ENCODE measurements around the gene MYL6B.
A peak's percentile ranks its signal among the peaks of the same experiment; 100 is the strongest.

The MYL6B gene

GRCh38 chr12:56129942-56130495 is 22.4 kb upstream of the MYL6B start:
- Histone ChIP-seq H3K9me3 (ENCODE audit: control insufficient read depth, insufficient read depth, low read length) (no peaks in the 10 kb centered on the region), H3K9ac (ENCODE audit: low read depth, low read length) (peak overlapping the region; percentile 76), H3K36me3 (ENCODE audit: insufficient read depth, low read length) (peaks cover 27% of the 10 kb centered on the region), H3K4me1 (ENCODE audit: insufficient read depth, low read length) (peaks cover 9% of the 10 kb centered on the region)

DNA sequence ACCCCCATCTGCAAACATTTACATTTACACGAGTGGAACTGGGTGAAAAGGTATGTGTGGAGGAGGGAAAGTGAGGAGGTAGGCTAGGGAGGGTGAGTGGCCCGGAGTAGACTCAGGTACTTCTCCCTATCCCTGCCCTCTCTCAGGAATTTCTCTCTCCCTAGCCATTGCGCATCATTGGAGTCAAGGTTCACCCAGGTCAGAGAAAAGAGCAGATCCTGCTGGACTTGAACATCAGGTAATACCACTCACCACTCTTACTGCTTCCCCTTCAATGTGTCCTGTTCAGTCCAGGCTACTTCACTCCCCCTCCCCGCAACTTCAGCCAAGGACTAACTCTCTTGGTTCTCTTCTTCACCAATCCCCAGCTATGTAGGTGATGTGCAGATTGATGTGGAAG is 21.5 kb upstream of the MYL6B start:
- Histone ChIP-seq H3K9me3 (ENCODE audit: control insufficient read depth, insufficient read depth, low read length) (no peaks in the 10 kb centered on the region), H3K36me3 (ENCODE audit: insufficient read depth, low read length) (peaks cover 27% of the 10 kb centered on the region), H3K9ac (ENCODE audit: low read depth, low read length) (no peak overlapping the region), H3K4me1 (ENCODE audit: insufficient read depth, low read length) (peaks cover 9% of the 10 kb centered on the region)

DNA sequence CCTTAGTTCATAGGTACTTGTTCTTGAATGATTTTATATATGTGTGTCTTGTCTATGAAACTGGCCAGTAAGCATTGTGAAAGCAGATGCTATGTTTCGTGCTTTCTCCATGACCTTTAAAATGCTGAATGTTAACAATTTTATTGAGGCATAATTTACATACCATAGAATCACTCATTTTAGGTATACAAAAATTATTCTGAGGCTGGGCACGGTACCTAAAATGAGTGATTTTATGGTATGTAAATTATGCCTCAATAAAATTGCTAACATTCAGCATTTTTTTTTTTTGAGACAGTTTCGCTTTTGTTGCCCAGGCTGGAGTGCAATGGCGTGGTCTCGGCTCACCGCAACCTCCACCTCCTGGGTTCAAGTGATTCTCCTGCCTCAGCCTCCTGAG is 17.5 kb upstream of the MYL6B start:
- Histone ChIP-seq H3K9ac (ENCODE audit: low read depth, low read length) (no peak overlapping the region), H3K36me3 (ENCODE audit: insufficient read depth, low read length) (peaks cover 51% of the 10 kb centered on the region), H3K9me3 (ENCODE audit: control insufficient read depth, insufficient read depth, low read length) (no peaks in the 10 kb centered on the region), H3K4me1 (ENCODE audit: insufficient read depth, low read length) (no peaks in the 10 kb centered on the region)

- H3K36me3 ChIP-seq (ENCODE audit: insufficient read depth, low read length), result peaks cover 41% of the 10 kb centered on the region
- H3K9ac ChIP-seq (ENCODE audit: low read depth, low read length), result no peak overlapping the region
- H3K4me1 ChIP-seq (ENCODE audit: insufficient read depth, low read length), result no peaks in the 10 kb centered on the region
- H3K9me3 ChIP-seq (ENCODE audit: control insufficient read depth, insufficient read depth, low read length), result no peaks in the 10 kb centered on the region
Observed at GRCh38 chr12:56137853-56138571, 14.4 kb upstream of the MYL6B start.

GRCh38 chr12:56141946-56142784 is 10.2 kb upstream of the MYL6B start:
- Histone ChIP-seq H3K4me1 (ENCODE audit: insufficient read depth, low read length) (no peaks in the 10 kb centered on the region), H3K9ac (ENCODE audit: low read depth, low read length) (no peak overlapping the region), H3K36me3 (ENCODE audit: insufficient read depth, low read length) (peaks cover 40% of the 10 kb centered on the region), H3K9me3 (ENCODE audit: control insufficient read depth, insufficient read depth, low read length) (no peaks in the 10 kb centered on the region)

GRCh38 chr12:56143217-56143616 is 9.2 kb upstream of the MYL6B start:
- Histone ChIP-seq H3K4me1 (ENCODE audit: insufficient read depth, low read length) (no peaks in the 10 kb centered on the region), H3K36me3 (ENCODE audit: insufficient read depth, low read length) (peaks cover 33% of the 10 kb centered on the region), H3K9me3 (ENCODE audit: control insufficient read depth, insufficient read depth, low read length) (no peaks in the 10 kb centered on the region), H3K9ac (ENCODE audit: low read depth, low read length) (no peak overlapping the region)

DNA sequence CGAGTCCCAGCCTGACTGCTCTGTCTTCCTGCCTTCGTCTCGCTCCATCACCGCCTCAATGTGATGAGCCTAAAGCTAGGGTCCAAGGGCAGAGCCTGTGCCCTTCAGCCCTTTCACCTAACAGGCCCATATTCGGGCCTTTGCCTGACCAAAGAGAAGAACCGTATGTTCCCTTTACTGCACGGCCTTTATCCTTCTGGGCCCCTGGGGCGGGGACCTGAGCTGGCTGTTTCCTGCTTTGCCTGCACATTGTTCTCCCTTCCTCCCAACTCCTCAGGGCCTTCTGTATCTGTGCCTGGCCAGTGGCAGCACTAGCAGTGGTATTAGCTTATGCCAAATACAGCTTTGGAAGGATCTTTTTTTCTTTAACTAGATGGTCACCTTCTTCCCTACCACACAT is 8.5 kb upstream of the MYL6B start:
- no peaks in the 10 kb centered on the region for H3K9me3 ChIP-seq (ENCODE audit: control insufficient read depth, insufficient read depth, low read length)
- H3K4me1 ChIP-seq (ENCODE audit: insufficient read depth, low read length), result no peaks in the 10 kb centered on the region
- peaks cover 28% of the 10 kb centered on the region for H3K36me3 ChIP-seq (ENCODE audit: insufficient read depth, low read length)
- no peak overlapping the region for H3K9ac ChIP-seq (ENCODE audit: low read depth, low read length)

GRCh38 chr12:56145217-56145616 is 7.2 kb upstream of the MYL6B start:
- Histone ChIP-seq H3K9ac (ENCODE audit: low read depth, low read length) (no peak overlapping the region), H3K4me1 (ENCODE audit: insufficient read depth, low read length) (no peaks in the 10 kb centered on the region), H3K36me3 (ENCODE audit: insufficient read depth, low read length) (peaks cover 17% of the 10 kb centered on the region), H3K9me3 (ENCODE audit: control insufficient read depth, insufficient read depth, low read length) (no peaks in the 10 kb centered on the region)

GRCh38 chr12:56146492-56147460 is 5.6 kb upstream of the MYL6B start:
- no peaks in the 10 kb centered on the region for H3K9me3 ChIP-seq (ENCODE audit: control insufficient read depth, insufficient read depth, low read length)
- H3K4me1 ChIP-seq (ENCODE audit: insufficient read depth, low read length), result no peaks in the 10 kb centered on the region
- H3K9ac ChIP-seq (ENCODE audit: low read depth, low read length), result no peak overlapping the region
- H3K36me3 ChIP-seq (ENCODE audit: insufficient read depth, low read length), result peaks cover 12% of the 10 kb centered on the region

GRCh38 chr12:56150563-56150962 is 1.8 kb upstream of the MYL6B start:
- no peak overlapping the region for H3K9ac ChIP-seq (ENCODE audit: low read depth, low read length)
- no peaks in the 10 kb centered on the region for H3K9me3 ChIP-seq (ENCODE audit: control insufficient read depth, insufficient read depth, low read length)
- H3K36me3 ChIP-seq (ENCODE audit: insufficient read depth, low read length), result no peaks in the 10 kb centered on the region; the same call in 1 of the 2 replicates
- peaks cover 3% of the 10 kb centered on the region; the same call in 1 of the 2 replicates for H3K4me1 ChIP-seq (ENCODE audit: insufficient read depth, low read length)

GRCh38 chr12:56151672-56152131 is 685 bp upstream of the MYL6B start:
- peaks cover 3% of the 10 kb centered on the region; the same call in 1 of the 2 replicates for H3K4me1 ChIP-seq (ENCODE audit: insufficient read depth, low read length)
- no peaks in the 10 kb centered on the region for H3K9me3 ChIP-seq (ENCODE audit: control insufficient read depth, insufficient read depth, low read length)
- H3K9ac ChIP-seq (ENCODE audit: low read depth, low read length), result peak overlapping the region; percentile 94
- H3K36me3 ChIP-seq (ENCODE audit: insufficient read depth, low read length), result no peaks in the 10 kb centered on the region; the same call in 1 of the 2 replicates

DNA sequence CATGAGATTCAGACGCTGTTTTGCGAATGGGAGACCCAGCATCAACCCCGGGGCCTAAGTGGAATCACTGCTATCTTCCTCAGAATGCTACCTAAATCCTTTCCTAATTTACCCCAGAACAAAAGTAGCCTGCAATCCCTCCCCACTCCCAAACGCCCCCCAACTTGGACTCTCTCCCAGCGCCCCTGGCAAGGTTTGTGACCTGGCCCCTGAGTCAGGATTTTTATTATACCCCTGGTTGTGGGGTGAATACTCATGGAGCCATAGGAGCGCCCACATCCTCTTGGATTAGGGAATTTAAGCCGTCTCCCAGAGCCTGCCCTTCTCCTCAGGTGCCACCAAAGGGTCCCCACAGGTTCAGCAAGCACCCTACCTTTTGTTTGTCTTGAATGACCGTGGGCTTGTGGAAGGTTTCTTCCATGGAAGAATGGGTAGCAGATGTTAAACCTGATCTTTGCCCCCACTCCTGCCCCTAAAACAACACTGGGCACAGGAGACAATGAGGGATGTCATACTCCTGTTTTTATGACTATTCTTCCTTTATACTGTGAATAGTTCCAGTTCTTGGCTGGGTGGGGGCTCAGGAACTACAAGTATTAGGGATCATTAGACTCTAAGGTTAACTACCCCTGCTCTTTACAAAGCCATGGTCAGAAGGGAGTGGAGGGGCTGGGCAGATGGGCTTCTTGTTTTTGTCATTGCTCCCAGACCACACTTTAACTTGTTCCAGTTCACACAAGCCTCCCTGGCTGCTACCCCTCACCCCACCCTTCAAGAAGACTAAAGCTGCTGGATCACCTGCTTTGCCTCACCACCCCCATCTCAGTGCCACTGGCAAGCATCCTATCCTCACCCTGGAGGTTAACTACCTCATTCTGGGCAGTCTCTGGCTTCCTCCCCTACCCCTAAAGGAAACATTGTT is 630 bp downstream of the MYL6B start:
- H3K9ac ChIP-seq (ENCODE audit: low read depth, low read length), result peak overlapping the region; percentile 94
- H3K36me3 ChIP-seq (ENCODE audit: insufficient read depth, low read length), result no peaks in the 10 kb centered on the region; the same call in 1 of the 2 replicates
- H3K9me3 ChIP-seq (ENCODE audit: control insufficient read depth, insufficient read depth, low read length), result no peaks in the 10 kb centered on the region
- H3K4me1 ChIP-seq (ENCODE audit: insufficient read depth, low read length), result peaks cover 3% of the 10 kb centered on the region; the same call in 1 of the 2 replicates

- H3K9me3 ChIP-seq (ENCODE audit: control insufficient read depth, insufficient read depth, low read length), result no peaks in the 10 kb centered on the region
- no peak overlapping the region for H3K9ac ChIP-seq (ENCODE audit: low read depth, low read length)
- H3K36me3 ChIP-seq (ENCODE audit: insufficient read depth, low read length), result no peaks in the 10 kb centered on the region; the same call in 1 of the 2 replicates
- H3K4me1 ChIP-seq (ENCODE audit: insufficient read depth, low read length), result peaks cover 3% of the 10 kb centered on the region; the same call in 1 of the 2 replicates
Observed at GRCh38 chr12:56153678-56154065, 1.3 kb downstream of the MYL6B start.

All from ES-I3 (cell line).